PFSK-1 (cell line): ENCODE results near the gene ELOVL2. TPM values are rescaled to one million over a fixed set of nuclear protein-coding genes. Genes with fewer than 3 reads are reported as not detected.
A peak's percentile ranks its signal among the peaks of the same experiment; 100 is the strongest.

ENCODE experiments used
- FOXP2 ChIP-seq: optimal IDR thresholded peaks from 2 replicates; pipeline ENCODE3; 2011; ENCODE audit warnings: borderline replicate concordance, control low read depth, inconsistent platforms; ENCODE audit not compliant: insufficient read depth; ENCODE audit errors: extremely low read length, extremely low read depth
- POLR2AphosphoS5 ChIP-seq: IDR thresholded peaks from 2 replicates; pipeline ENCODE4 v1.6.1; 2012; ENCODE audit warnings: low read depth, mild to moderate bottlenecking, control low read depth, low read length, moderate library complexity
- REST ChIP-seq, 2 experiments: IDR thresholded peaks; 2 replicates each; pipeline versions ENCODE4 v1.6.1 to v1.8.0; 2011 to 2012; ENCODE audit warnings: low read depth in 2 of 2, low read length in 2 of 2, control low read depth in 1 of 2, inconsistent platforms in 1 of 2, mild to moderate bottlenecking in 1 of 2, moderate library complexity in 1 of 2; ENCODE audit not compliant: insufficient read depth in 1 of 2
- SIN3A ChIP-seq: IDR thresholded peaks from 2 replicates; pipeline ENCODE4 v1.6.1; 2012; ENCODE audit warnings: mild to moderate bottlenecking, low read length, moderate library complexity, borderline replicate concordance; ENCODE audit not compliant: insufficient read depth
- TAF1 ChIP-seq: IDR thresholded peaks from 2 replicates; pipeline ENCODE4 v1.6.1; 2012; ENCODE audit warnings: low read length, control low read depth, borderline replicate concordance; ENCODE audit not compliant: insufficient read depth
- polyA plus RNA-seq: library from polyadenylated mRNA; unstranded; fragments of >200 nt; gene quantifications from one replicate; pipeline ENCODE4 v1.2.1, GENCODE V29; 2012; ENCODE audit warnings: low read depth, missing spikeins; ENCODE audit not compliant: insufficient read length

Gene ELOVL2
- 3.9 TPM for polyA plus RNA-seq

- TF ChIP-seq REST (IDR thresholded peaks at IDR 0.05; ENCODE audit: insufficient read depth in 1 of 2, low read depth in 2 of 2, low read length in 2 of 2) (peak; percentile 84 to 92), FOXP2 (peak; percentile 82), TAF1 (no peak), SIN3A (no peak), POLR2AphosphoS5 (no peak)
Measured at GRCh38 chr6:11043961-11044711, at the start of gene ELOVL2. ELOVL2 (minus strand) TSS chr6:11044305; CDS start chr6:11044230, 75 bp downstream.

GRCh38 chr6:11093376-11093625 lies 49.2 kb upstream of the ELOVL2 start:
- peak; percentile 89 for TF ChIP-seq POLR2AphosphoS5
- TF ChIP-seq TAF1: no peak

GRCh38 chr6:11092668-11093375 lies 48.7 kb upstream of the ELOVL2 start:
- TF ChIP-seq POLR2AphosphoS5 (no peak), FOXP2 (no peak), REST (IDR thresholded peaks at IDR 0.05; ENCODE audit: insufficient read depth in 1 of 2, low read depth in 2 of 2, low read length in 2 of 2) (no peak), SIN3A (no peak), TAF1 (no peak)

- TF ChIP-seq FOXP2: no peak
- no peak for TF ChIP-seq REST (IDR thresholded peaks at IDR 0.05; ENCODE audit: insufficient read depth in 1 of 2, low read depth in 2 of 2, low read length in 2 of 2)
- TF ChIP-seq POLR2AphosphoS5: no peak
- no peak for TF ChIP-seq TAF1
- TF ChIP-seq SIN3A: no peak
Measured at GRCh38 chr6:11089695-11090094, 45.6 kb upstream of the ELOVL2 start.

- no peak for TF ChIP-seq SIN3A
- TF ChIP-seq REST (IDR thresholded peaks at IDR 0.05; ENCODE audit: insufficient read depth in 1 of 2, low read depth in 2 of 2, low read length in 2 of 2): no peak
- TF ChIP-seq FOXP2: no peak
- no peak for TF ChIP-seq TAF1
- TF ChIP-seq POLR2AphosphoS5: no peak
Measured at GRCh38 chr6:11085758-11086435, 41.8 kb upstream of the ELOVL2 start.
